Stimulated activated CD8-positive, alpha-beta memory T cell treated with anti-CD3 and anti-CD28 coated beads, Interleukin-12 subunit alpha, Interleukin-12 subunit beta, amount 100 ng/mL, for 24 hours (primary cell): ENCODE results near the gene TBC1D12.
"Not testable (repeated sequence)": the region's sequence is repeated elsewhere in the genome, so short reads cannot be mapped to it uniquely, and the experiment has no call there.

Experiments used
- DNase-seq: peaks from one replicate; pipeline ENCODE4 v3.0.0-alpha.2; 2020; ENCODE audit errors: extremely low read depth

TBC1D12 gene

DNA sequence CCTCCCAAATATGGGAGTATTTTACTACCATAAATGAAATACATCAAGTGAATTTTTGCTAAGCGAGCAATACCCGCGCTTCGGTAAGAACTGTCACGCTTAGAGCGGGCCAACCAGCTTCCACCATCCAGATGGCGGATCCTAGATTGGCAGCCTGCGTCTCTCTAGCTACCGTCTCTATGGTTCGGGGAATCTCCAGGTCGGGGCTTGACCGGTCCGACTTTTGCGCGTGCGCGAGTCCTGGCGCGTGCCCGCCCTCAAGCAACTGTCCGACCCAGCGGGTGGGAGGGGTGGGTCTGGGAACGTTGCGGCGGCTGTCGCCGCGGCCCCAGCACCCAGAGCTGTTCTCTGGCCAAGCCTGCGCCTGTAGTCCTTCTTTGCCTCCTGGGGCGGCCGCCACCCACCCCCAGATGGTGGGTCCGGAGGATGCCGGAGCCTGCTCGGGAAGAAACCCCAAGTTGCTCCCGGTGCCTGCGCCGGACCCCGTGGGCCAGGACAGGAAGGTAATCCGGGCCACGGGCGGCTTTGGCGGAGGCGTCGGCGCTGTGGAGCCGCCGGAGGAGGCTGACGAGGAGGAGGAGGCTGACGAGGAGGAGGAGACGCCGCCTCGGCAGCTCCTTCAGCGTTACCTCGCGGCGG is at the start of gene TBC1D12:
Gene TBC1D12 (plus strand): TSS at position 338 of the 639 bp plus-strand sequence. CDS start 73 bp downstream, at position 411.
- no peak for DNase-seq

DNA sequence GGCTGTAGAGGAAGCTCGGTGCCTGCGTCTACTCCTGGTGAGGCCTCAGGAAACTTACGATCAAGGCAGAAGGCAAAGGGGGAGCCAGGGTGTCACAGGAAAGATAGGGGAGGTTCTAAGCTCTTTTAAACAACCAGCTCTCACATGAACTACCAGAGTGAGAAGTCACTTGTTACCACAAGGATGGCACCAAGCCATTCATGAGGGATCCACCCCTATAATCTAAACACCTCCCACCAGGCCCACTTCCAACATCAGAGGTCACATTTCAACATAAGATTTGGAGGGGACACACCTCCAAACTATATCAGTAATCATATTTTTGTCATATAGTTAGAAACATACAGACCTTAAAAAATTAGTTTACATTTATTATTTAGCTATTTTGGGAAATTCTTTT is 49.0 kb upstream of the TBC1D12 start:
- no peak for DNase-seq

DNA sequence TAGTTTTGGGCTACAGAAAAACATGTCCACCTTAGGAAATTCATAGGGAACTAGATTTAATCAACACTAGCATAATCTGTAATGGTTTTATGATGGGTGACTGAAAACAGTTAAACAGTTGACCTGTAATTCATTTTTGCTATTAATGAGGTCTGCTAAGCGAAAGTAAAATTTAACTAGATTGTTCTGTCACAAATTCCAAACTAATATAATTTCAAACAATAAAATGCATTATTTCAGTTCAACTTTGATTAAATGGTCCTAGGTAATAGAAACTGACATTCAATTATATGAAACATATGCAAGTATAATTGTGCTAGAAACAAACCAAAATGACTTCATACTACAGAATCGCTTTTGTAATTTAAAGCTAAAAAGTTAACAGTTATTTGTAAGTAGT is 46.5 kb upstream of the TBC1D12 start:
- DNase-seq, result no peak

DNA sequence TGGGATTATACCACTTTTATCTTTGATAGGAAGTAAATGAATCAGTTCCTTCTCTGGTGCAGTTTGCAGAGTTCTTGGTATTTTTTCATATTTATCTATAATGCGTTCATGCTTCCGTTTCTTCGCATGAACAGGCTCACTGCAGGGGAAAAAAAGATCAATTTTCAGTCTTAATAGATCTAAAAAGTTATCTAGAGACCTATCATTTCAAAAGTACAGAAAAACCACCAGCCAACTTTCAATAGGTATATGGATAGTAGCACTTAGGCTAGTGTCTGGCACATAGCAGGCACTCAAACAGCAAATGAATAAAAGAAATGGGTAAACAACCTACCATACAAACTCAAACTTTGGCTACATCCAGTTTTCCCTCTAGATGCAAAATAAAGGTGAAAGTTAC is 45.1 kb upstream of the TBC1D12 start:
- no peak for DNase-seq

DNA sequence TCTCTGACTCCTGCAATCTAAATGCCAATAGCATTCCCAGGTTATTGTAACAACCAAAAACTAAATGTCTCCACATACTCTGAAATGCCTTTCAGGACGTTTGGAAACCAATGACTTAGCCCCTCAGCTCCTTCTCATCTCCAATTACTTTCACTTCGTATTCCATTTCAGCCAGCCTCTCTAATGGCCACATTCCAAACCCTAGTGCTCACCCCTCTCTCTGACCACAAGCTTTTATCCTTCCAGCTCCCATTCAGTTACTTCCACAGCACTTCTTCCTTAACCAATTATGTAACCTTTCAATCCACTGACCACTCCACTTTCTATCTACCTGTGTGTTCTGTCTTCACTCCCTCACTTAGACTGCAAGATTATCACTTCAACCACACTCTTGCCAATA is 43.9 kb upstream of the TBC1D12 start:
- DNase-seq, result no peak

DNA sequence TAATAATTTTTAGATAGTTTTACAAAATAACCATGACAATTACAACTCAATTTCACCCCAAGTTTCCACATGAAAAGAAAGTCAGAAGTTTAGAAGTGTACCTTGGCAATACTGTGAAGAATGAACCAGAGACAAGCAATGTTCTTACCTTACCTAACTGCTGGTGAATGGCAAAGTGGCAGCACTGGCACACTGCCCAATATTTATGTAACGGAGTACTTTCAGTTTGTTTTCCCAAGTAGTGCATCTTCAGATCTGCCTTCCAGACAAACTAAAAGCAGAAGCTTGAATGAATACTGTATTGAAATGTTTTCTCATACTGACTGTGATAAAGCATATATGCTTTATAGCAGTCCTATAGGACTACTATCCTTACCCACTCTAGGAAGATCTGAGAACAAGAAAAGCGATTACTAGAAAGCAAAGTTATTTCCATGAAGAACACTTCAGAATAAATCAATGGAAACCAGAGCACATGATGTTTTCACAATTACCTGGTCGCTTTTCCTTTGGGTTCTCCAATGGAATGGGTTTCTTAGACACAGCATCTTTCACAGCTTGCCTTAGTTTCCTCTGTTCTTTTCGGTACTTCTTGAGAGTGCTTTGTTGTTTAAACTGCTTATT is 41.1 kb upstream of the TBC1D12 start:
- DNase-seq, result no peak

DNA sequence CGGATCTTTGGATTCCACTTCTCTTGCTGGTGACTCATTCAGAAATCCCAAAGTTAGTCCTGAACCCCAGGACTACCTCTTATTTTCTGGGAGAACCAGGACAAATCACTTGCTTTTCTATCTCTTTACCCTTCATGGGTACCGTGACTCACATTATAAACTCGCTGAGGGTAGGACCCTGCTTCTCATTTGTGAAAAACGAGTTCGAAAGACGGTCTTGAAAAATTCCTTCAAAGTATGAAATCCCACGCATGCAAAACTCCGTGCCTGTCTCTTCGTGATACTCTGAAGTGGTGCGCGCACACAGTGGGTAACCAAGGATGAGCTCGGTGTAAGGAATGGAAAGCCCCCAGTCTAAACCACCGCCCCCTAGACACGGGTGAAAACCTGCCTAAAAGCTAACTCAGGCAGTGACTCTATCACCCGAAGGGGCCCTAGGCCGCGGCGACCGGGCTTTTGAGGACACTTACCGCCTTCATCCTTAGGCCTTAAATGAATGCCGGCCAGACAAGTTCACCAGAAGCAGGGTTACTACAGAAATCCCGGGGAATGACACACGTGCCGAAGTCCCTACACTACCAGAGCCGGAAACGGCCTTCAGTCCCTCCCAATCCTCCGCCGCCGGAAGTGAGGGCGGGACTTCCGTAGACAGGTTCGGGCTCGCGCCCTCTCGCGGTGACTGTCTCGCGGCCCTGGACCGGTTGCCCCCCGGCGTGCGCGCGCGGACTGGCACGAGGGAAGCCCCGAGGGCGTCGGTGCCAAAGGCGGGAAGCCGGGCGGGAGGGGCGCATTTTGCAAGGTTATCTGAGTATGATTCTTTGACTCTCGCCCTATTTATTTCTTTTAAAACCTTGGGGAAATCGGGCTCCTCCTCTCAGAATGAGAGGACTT is 39.7 kb upstream of the TBC1D12 start, which contains the start of gene NOC3L:
Gene NOC3L (minus strand): TSS at position 580 of the 891 bp plus-strand sequence. CDS start 101 bp downstream, at position 479.
- peak; percentile 97 for DNase-seq

DNA sequence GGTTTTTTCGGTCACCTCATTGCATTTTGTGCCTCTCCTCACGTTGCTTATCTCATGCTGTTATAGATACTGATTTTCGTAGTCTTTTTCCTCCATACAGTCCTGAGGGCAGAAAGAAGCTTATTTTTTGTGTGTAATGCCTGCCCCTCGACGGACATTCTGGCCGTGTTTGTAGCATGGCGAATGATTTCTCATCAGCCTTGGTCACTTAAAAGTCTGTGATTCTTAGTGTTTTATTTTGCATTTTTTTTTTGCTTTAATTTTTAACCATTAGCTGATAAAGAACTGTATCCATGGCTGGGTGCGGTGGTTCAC is 39.1 kb upstream of the TBC1D12 start:
- DNase-seq, result no peak

DNA sequence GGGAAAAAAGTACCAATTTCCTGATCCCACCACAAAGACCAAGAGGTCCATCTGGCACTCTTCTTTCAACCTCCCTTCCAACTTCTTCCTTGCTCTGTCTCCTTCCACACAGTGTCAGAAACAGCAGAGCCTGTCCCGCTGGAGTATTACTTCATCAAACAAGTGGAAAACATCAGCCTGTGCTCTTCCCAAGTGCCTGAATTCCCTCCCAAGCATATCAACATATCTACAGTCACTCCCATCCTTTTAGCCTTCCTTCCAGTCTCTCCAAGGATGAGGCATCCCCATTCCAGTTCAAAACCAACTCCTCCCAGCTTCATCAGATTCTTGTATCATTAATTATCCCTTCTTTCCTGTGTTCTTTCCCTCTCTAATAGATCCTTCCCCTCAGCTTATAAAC is 37.9 kb upstream of the TBC1D12 start:
- no peak for DNase-seq

DNA sequence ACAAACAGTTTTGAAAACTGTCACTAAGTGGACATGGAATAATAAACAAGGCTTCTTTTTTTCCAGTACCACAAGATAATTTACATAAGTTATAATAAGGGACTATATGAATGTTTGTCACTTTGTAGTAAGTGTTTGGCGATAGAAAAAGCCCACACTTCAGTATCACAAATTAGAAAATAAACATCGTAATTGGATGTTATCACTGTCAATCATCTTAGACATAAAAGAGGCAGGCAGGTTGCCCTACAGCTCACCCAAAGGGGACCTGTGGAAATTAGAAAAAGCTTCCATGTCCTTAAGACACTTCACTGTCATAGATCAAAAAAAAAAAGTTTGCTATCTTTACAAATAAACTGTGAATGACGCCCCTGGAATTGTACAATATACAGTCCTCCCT is 36.0 kb upstream of the TBC1D12 start:
- DNase-seq, result no peak

DNA sequence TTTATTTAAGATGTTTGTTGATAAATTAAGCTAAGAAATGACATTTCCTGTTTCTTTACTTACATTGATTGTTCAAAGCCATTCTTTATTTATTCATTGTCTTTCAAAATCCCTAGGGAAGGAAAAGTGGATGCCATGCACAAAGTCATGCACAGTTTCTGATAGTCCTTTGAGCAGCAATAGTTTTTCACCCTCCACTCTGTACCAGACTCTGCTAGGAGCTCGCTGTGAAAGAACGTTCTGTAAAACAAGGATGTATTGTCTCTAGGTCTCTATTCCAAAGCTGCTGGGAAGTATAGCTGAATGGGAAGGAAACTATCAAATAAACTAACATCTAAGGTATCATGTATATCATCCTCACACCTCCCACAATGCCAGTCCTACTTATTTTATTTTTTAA is 31.8 kb upstream of the TBC1D12 start:
- no peak for DNase-seq

DNA sequence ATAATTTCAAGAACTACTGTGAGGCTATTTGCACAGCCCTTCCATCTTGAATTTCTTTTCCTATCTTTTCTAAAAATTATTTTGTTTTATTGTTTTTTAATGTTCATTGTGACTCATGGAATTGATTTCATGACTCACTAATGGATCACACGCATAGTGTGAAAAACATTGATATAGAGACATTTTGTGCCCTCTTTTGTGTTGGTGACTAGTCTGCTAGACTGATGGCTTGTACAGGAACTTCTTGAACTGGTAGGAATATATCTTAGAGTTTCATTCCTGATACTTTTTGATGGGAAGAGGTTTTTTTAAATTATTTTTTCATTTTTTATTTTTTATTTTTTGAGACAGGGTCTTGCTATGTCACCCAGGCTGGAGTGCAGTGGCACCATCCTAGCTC is 27.0 kb upstream of the TBC1D12 start:
- DNase-seq, result no peak

DNA sequence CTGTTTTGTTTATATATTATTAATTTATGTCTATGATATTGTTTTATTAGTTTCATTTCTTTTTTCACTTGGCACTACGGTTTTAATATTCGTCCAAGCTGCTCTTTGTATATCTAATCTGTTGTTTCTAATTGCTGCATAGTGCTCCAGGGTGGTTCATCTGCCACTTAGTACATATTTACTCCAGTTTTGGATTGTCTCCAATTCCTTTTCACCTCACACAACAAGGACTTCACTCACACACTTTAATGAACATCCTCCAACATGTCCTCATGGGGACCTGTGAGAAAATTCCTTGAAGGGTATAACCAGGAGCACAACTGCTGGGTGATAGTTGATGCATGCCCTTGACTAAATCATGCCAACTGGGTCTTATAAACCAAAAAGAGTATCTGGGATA is 25.5 kb upstream of the TBC1D12 start:
- no peak for DNase-seq

DNA sequence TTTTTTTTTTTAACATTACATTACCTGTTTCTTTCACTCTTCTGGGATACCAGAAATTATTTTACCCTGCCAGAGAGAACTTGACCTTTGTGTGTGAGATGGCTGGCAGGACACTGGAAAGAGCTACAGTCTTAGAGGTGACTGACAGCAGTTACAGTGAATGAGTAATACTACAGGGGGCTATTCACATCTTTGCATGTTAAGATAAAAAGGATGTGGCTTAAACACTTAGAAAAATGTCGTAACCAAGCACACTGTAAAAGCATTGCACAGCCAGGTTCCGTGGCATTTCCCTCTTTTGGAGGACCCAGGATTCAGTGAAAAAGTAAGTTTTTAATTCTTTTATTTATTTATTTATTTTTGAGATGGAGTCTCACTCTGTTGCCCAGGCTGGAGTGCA is 18.8 kb upstream of the TBC1D12 start:
- no peak for DNase-seq

DNA sequence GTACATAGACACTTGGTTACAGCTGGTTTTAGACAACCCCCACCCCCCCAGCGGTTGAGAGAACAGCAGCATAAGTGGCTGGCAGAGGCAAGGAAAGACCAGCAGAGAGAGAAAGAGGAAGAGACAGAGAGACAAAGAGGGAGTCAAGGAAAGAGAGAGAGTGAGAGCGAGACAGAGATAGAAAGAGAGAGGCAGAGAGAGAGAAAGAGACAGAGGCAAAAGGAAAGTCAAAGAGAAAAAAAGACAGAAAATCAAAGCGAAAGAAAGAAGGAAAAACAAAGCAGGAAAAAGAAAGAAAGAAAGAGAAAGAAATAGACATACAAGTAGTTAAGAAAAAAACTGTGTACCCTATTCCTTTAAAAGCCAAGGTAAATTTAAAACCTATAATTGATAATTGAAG is 16.6 kb upstream of the TBC1D12 start:
- not testable (repeated sequence) for DNase-seq

DNA sequence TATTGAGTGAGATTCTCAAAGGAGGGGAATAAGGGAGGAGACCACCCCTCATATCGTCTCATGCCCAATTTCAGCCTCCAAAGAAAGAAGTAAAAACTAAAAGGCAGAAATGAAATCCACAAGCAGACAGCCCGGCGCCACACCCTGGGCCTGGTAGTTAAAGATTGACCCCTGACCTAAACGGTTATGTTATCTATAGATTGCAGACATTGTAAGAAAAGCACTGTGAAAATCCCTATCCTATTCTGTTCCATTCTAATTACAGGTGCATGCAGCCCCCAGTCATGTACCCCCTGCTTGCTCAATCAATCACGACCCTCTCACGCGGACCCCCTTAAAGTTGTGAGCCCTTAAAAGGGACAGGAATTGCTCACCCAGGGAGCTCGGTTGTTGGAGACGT is 10.2 kb upstream of the TBC1D12 start:
- not testable (repeated sequence) for DNase-seq

DNA sequence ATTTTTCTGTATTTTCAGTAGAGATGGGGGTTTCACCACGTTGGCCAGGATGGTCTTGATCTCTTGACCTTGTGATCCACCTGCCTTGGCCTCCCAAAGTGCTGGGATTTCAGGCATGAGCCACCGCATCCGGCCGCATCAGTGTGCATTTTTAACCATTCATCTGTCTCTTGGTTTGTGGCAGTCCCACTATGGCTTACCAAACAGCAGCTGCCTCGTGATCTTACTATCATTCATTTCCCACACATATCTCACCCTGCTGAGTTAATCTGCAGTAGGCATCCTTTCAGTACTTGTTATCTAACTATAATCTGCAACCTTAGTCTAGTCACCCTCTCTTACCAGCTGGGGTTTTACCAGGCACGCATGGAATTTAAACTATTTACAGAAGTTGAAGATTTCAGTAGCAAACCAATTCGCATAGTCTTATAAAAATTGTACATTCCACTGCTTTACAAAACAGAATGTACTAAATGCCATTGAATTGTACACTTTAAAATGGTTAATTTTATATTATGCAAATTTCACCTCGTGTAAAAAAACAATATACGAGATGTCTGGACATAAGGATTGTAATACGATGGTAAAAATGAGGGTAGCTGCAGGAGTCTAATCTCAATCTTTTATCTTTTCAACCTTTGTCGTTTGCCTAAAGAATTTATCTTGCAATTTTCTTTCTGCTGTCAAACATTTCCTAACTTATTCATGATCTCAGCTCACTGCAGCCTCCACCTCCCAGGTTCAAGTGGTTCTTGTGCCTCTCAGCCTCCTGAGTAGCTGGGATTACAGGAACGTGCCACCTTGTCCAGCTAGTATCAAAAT is 4.6 kb upstream of the TBC1D12 start:
- no peak for DNase-seq

DNA sequence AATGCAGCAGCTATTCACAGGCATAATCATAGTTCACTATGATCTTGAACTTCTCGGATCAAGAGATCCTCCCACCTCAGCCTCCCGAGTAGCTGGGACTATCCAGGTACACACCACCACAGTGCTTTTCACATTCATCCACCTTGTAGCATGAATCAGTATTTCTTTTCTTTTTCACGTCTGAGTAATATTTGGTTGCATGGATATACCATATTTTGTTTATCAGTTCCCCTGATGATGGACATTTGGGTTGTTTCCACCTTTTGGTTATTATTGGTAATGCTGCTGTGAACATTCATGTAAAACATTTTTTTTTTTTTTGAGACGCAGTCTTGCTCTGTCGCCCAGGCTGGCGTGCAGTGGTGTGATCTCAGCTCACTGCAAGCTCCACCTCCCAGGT is 3.6 kb upstream of the TBC1D12 start:
- no peak for DNase-seq

DNA sequence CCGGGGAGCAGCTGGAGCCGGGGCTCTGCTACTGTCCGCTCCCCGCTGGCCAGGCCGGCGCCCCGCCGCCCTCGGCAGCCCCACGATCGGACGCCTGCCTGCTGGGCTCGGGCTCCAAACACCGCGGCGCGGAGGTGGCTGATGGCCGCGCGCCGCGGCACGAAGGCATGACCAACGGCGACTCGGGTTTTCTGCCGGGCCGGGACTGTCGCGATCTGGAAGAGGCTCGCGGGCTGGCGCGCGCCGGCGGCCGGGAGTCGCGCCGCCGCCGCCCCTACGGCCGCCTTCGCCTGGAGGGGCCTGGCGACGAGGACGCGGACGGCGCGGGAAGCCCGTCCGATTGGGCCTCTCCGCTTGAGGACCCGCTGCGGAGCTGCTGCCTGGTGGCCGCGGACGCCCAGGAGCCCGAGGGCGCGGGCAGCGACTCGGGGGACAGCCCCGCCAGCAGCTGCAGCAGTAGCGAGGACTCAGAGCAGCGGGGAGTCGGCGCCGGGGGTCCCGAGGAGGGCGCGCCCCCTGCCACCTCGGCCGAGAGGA is 570 bp downstream of the TBC1D12 start:
- DNase-seq, result no peak

DNA sequence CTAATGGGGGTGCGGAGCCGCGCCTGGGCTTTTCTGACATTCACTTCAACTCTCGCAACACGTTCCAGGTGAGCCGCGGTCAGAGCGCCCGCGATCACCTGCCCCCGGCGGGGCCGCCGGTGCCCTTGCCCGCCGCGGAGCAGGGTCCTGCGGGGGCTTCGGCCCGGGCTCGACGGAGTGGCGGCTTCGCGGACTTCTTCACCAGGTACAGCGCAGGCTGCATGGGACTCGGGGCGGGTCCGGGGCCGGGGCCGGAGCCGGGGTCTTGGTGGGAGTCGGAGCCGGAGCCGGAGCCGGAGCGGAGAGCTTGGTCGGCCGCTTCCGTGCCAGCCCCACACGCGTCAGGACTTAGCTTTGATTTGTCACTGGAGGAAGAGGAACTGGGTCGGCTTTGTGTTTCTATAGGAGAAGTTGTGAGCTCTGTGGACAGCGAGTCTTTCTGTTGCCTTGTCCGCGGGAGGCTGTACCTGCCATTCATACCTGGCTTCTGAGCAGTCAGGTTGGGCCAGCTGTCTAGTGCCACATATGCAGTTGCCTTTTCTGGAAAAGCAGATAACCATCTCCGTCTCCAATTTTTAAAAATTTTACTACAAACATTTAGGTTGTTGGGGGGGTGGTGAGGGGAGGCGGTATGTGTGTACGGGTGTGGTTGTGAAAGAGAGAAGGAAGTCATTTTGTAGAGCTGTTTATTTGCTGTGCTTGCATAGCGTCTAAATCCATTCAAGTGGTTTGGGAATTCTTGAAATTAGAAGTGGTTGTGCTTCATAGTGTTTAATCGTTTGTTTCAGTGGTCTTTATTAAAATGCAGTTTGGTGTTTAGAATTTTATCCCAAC is 1.3 kb downstream of the TBC1D12 start:
- DNase-seq, result no peak

DNA sequence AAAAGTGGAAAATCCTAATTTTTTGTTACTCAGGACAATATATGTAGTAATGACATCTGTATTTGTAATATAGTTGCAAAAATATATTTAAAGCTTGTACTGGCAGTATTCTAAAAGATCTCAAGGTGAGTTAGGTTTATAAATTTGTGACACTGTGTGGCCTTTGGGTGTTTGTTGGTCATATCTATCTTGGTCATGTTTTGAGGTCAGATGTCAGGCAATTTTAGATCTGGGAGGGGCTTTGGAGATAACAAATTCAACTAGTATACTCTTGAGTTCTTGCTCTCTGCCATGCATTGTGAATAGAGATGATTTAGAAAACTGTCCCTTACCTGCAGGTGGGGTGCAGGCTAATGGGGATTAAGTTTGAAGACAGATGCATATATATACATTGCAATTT is 3.1 kb downstream of the TBC1D12 start:
- DNase-seq, result no peak
